GM21619 (cell line): ENCODE data around the gene CCHCR1.

Experiments used
- ATAC-seq: cut with Tn5 transposase; IDR thresholded peaks from one replicate; pipeline ENCODE4 v1.9.1; 2021; ENCODE audit not compliant: unreplicated experiment

Gene CCHCR1

GRCh38 chr6:31112478-31112877, 45.1 kb downstream of the CCHCR1 start, which contains the start of gene C6orf15:
C6orf15 (minus strand) TSS chr6:31112575; CDS start chr6:31112555, 20 bp downstream.
- ATAC-seq = no peak

GRCh38 chr6:31111712-31112111, 45.9 kb downstream of the CCHCR1 start:
- no peak for ATAC-seq

DNA sequence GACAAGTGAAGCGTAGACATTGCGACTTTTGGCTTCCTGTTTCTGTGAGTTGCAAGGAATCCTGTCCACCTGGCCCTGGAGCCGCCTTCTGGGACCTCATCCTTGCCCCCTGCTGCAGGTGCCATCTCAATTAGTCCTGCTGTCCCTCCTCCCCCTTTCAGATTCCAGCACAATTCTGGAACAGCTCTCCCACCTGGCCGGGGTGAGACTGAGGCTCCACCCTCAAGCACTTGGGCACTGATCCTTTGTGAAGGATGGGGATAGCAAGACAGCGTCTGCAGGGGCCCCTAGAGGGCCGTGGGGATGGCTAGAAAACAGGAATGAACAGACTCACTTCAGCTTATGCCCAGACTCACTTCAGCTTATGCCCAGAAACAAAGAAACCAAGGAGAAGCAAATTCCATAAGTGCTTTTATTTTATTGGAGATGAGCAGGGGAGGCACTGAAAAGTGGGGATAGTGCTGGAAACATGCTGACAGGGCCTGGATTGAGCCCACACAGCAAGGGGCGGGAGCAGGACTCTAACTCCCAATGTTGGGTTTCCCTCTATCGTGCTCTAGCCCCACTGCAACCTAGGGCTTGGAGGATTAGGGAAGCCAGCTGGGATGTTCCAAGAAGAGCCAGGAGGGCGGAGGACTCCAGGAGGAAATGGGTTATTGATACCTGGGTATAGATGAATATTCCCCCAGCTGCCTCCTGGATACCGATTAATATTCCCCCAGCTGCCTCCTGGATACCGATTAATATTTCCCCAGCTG, 46.6 kb downstream of the CCHCR1 start:
- ATAC-seq = no peak

GRCh38 chr6:31107052-31107451, 50.5 kb downstream of the CCHCR1 start:
- ATAC-seq = no peak

GRCh38 chr6:31103136-31103535, 54.5 kb downstream of the CCHCR1 start:
- ATAC-seq = no peak

DNA sequence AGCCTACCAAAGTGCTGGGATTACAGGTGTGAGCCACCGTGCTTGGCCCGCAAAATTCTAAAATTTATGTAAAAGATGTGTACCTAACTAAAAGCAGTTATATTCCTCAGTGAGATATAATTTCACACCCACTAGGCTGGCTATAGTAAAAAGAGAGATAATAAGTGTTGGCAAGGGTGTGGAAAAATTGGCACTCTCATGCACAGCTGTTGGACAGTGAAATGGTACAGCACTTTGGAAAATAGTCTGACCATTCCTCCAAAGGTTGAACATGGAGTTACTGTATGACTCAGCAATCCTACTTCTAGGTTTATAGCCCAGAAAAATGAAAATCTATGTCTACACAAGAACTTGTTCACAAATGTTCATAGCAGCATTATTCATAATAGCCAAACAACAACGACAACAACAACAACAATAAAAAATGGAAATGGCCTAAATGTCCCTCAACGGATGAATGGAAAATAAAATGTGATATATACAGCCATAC, 59.1 kb downstream of the CCHCR1 start:
- ATAC-seq = no peak

GRCh38 chr6:31096656-31097055, 60.9 kb downstream of the CCHCR1 start:
- no peak for ATAC-seq

DNA sequence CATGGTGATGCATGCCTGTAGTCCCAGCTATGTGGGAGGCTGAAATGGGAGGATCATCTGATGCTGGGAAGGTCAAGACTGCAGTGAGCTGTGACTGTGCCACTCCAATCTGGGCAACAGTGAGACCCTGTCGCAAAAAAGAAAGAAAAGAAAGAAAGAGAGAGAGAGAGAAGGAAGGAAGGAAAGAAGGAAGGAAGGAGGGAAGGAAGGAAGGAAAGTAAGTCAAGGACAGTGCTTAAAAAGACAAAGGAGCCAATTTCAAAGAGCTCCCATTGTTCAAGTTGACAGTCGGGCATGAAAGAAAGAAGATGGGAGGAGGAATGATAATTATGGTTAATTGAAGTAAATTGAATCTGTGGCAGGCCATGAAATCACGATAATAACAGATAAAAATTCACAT, 61.4 kb downstream of the CCHCR1 start:
- ATAC-seq = no peak

DNA sequence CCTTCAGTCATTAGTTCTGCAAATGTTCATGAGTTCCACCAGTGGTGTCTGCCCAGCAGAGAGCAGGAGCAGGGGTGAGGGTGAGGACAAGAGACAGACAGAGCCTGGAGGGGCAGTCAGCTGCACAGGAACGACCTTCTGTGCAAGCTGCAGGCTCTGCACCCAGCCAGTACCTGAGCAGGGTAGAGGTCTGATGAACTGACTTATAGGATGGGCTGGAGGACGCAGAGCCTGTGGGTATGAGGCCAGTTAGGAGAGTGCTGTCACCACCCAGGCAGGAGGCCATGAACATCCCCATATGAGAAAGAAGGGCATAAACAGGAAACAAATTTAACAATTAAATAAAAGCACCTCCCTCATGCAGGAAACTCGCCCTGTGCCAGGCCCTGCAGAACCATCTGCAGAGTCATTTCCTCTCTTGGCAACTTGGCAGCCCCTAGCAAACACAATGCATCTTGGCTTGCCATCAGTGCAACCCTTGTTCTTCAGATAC, 63.2 kb downstream of the CCHCR1 start:
- ATAC-seq = no peak

GRCh38 chr6:31092769-31093505, 64.7 kb downstream of the CCHCR1 start:
- no peak for ATAC-seq
